Fibroblast of villous mesenchyme (primary cell): ENCODE results near the gene NT5C1A. TPM values are rescaled to one million over a fixed set of nuclear protein-coding genes. Genes with fewer than 3 reads are reported as not detected.

Experiments
- DNase-seq: peaks from one replicate; pipeline ENCODE4 v3.0.0-alpha.2; 2010; ENCODE audit warnings: low read depth
- H3K4me3 ChIP-seq: 2 replicates; pipeline ENCODE4 v1.5.1; 2011; ENCODE audit warnings: low read depth, mild to moderate bottlenecking, low read length
- CTCF ChIP-seq: IDR thresholded peaks from 2 replicates; pipeline ENCODE4 v1.5.1; 2012; ENCODE audit warnings: low read depth, mild to moderate bottlenecking, low read length; ENCODE audit not compliant: insufficient read depth
- total RNA-seq: library from RNA; depleted of rRNA; stranded (reverse); fragments of >200 nt; gene quantifications from 2 replicates; pipeline ENCODE4 v1.2.3, GENCODE V29; 2012

The NT5C1A gene
- total RNA-seq, 1 donor: not detected

GRCh38 chr1:39657923-39658485 is 13.9 kb downstream of the NT5C1A start:
- H3K4me3 ChIP-seq: no peak overlapping the region
- peak; percentile 68 for DNase-seq
- TF ChIP-seq CTCF: peak; percentile 76

- H3K4me3 ChIP-seq: no peak overlapping the region
- TF ChIP-seq CTCF: no peak
- no peak for DNase-seq
Measured at GRCh38 chr1:39657402-39657801, 14.5 kb downstream of the NT5C1A start.

GRCh38 chr1:39656391-39656790 is 15.5 kb downstream of the NT5C1A start:
- H3K4me3 ChIP-seq: no peak overlapping the region
- no peak for DNase-seq
- TF ChIP-seq CTCF: no peak

GRCh38 chr1:39655578-39656268 is 16.2 kb downstream of the NT5C1A start:
- no peak overlapping the region for H3K4me3 ChIP-seq
- no peak for TF ChIP-seq CTCF
- no peak for DNase-seq

GRCh38 chr1:39654291-39654690 is 17.6 kb downstream of the NT5C1A start:
- peak; percentile 3 for TF ChIP-seq CTCF
- H3K4me3 ChIP-seq: no peak overlapping the region
- no peak for DNase-seq

GRCh38 chr1:39653546-39654031 is 18.3 kb downstream of the NT5C1A start:
- DNase-seq: peak; percentile 85
- H3K4me3 ChIP-seq: no peak overlapping the region
- peak; percentile 91 for TF ChIP-seq CTCF
